OCI-LY1 (cell line): ENCODE measurements around the gene PHAX.
"Not testable (repeated sequence)": the region's sequence is repeated elsewhere in the genome, so short reads cannot be mapped to it uniquely, and the experiment has no call there.

Experiments
- H2AFZ ChIP-seq: fragments of 200-600 bp; sonication (generic), shearing (Covaris generic); 2 replicates; pipeline ENCODE4 v1.6.0; 2014; ENCODE audit warnings: antibody characterized with exemption, mild to moderate bottlenecking, low read length
- H3F3A ChIP-seq: fragments of 200-600 bp; sonication (generic), shearing (Covaris generic); 2 replicates; pipeline ENCODE4 v1.6.0; 2014; ENCODE audit warnings: mild to moderate bottlenecking, antibody characterized with exemption, low read length, moderate library complexity; ENCODE audit not compliant: insufficient read depth
- H3K27ac ChIP-seq: fragments of 200-600 bp; sonication (generic); 2 replicates; pipeline ENCODE4 v1.5.1; 2014; ENCODE audit warnings: low read length, mixed run types, mild to moderate bottlenecking, low read depth; ENCODE audit not compliant: poor library complexity, severe bottlenecking
- H3K27me3 ChIP-seq: fragments of 200-600 bp; sonication (generic); 2 replicates; pipeline ENCODE4 v1.6.0; 2014; ENCODE audit warnings: antibody characterized with exemption, mild to moderate bottlenecking, low read length, moderate library complexity; ENCODE audit not compliant: insufficient read depth
- H3K36me3 ChIP-seq: fragments of 200-600 bp; sonication (generic); 2 replicates; pipeline ENCODE4 v1.6.1; 2014; ENCODE audit warnings: mild to moderate bottlenecking, antibody characterized with exemption, low read length, moderate library complexity, mixed read lengths; ENCODE audit not compliant: insufficient read depth
- H3K4me1 ChIP-seq: fragments of 200-600 bp; sonication (generic); 2 replicates; pipeline ENCODE4 v1.5.1; 2014; ENCODE audit warnings: mild to moderate bottlenecking, low read length, moderate library complexity; ENCODE audit not compliant: insufficient read depth, severe bottlenecking
- H3K4me2 ChIP-seq: fragments of 200-600 bp; sonication (generic), shearing (Covaris generic); 2 replicates; pipeline ENCODE4 v1.6.1; 2014; ENCODE audit warnings: low read length
- H3K4me3 ChIP-seq: fragments of 200-600 bp; sonication (generic); 2 replicates; pipeline ENCODE4 v1.5.1; 2014; ENCODE audit warnings: low read length, low read depth, mild to moderate bottlenecking, mixed read lengths; ENCODE audit not compliant: poor library complexity, severe bottlenecking
- H3K79me2 ChIP-seq: fragments of 200-600 bp; shearing (Covaris generic); 2 replicates; pipeline ENCODE4 v1.6.1; 2016; ENCODE audit warnings: mixed run types, low read length, mixed read lengths; ENCODE audit not compliant: insufficient read depth
- H3K9ac ChIP-seq: fragments of 200-600 bp; sonication (generic), shearing (Covaris generic); 2 replicates; pipeline ENCODE4 v1.6.1; 2014; ENCODE audit warnings: mild to moderate bottlenecking, low read length, mixed read lengths
- H3K9me2 ChIP-seq: fragments of 200-600 bp; sonication (generic), shearing (Covaris generic); 2 replicates; pipeline ENCODE4 v1.6.1; 2014; ENCODE audit warnings: low read depth, mild to moderate bottlenecking, low read length, mixed read lengths
- H3K9me3 ChIP-seq: fragments of 200-600 bp; shearing (Covaris generic); 2 replicates; pipeline ENCODE4 v1.6.1; 2014; ENCODE audit warnings: low read length, mixed read lengths
- H4K20me1 ChIP-seq: fragments of 200-600 bp; sonication (generic), shearing (Covaris generic); 2 replicates; pipeline ENCODE4 v1.6.0; 2016; ENCODE audit warnings: mild to moderate bottlenecking, low read length; ENCODE audit not compliant: insufficient read depth
- CTCF ChIP-seq: fragments of 200-600 bp; sonication (generic), shearing (Covaris generic); IDR thresholded peaks from 2 replicates; pipeline ENCODE4 v1.5.1; 2017; ENCODE audit warnings: mild to moderate bottlenecking, antibody characterized with exemption, low read length, moderate library complexity, mixed read lengths
- EZH2 ChIP-seq: fragments of 200-600 bp; sonication (generic), shearing (Covaris generic); IDR thresholded peaks from 2 replicates; pipeline ENCODE4 v1.8.0; 2017; ENCODE audit warnings: borderline replicate concordance, mixed run types, mild to moderate bottlenecking, antibody characterized with exemption, low read length, moderate library complexity, mixed read lengths

The PHAX gene

GRCh38 chr5:126600631-126601511, at the start of gene PHAX:
Gene PHAX, plus strand, starts transcription at chr5:126600947. Its CDS starts 16 bp downstream, at chr5:126600963.
- Histone ChIP-seq H3F3A (no peaks in the 10 kb centered on the region), H3K27me3 (no peaks in the 10 kb centered on the region)
- TF ChIP-seq CTCF: peak; percentile 87
- TF ChIP-seq EZH2: no peak

GRCh38 chr5:126552614-126553013, 48.1 kb upstream of the PHAX start:
- Histone ChIP-seq H4K20me1 (no peaks in the 10 kb centered on the region), H3K79me2 (no peaks in the 10 kb centered on the region), H3K4me1 (no peaks in the 10 kb centered on the region), H3K4me2 (no peak overlapping the region), H3K9me3 (no peaks in the 10 kb centered on the region), H3K9me2 (no peaks in the 10 kb centered on the region), H2AFZ (no peak overlapping the region), H3K36me3 (no peaks in the 10 kb centered on the region), H3K9ac (no peak overlapping the region), H3K27ac (no peak overlapping the region), H3K4me3 (no peak overlapping the region), H3F3A (no peaks in the 10 kb centered on the region), H3K27me3 (no peaks in the 10 kb centered on the region)
- no peak for TF ChIP-seq EZH2
- no peak for TF ChIP-seq CTCF

More at GRCh38 chr5:126600631-126601511, at the start of gene PHAX:
- no peaks in the 10 kb centered on the region for H4K20me1 ChIP-seq
- peaks cover 24% of the 10 kb centered on the region for H3K36me3 ChIP-seq
- peak within 1 kb of the TSS; percentile 98 for H2AFZ ChIP-seq
- no peaks in the 10 kb centered on the region for H3K9me3 ChIP-seq
- peak within 1 kb of the TSS; percentile 100 for H3K4me2 ChIP-seq
- peak within 1 kb of the TSS; percentile 99 for H3K4me3 ChIP-seq
- H3K27ac ChIP-seq: peak within 1 kb of the TSS; percentile 28
- no peaks in the 10 kb centered on the region for H3K9me2 ChIP-seq
- H3K4me1 ChIP-seq: peaks cover 22% of the 10 kb centered on the region
- H3K79me2 ChIP-seq: peaks cover 42% of the 10 kb centered on the region
- peak within 1 kb of the TSS; percentile 98 for H3K9ac ChIP-seq

GRCh38 chr5:126555101-126555500, 45.6 kb upstream of the PHAX start:
- not testable (repeated sequence) for H3K36me3 ChIP-seq, H3K4me3 ChIP-seq, H3K27me3 ChIP-seq, H4K20me1 ChIP-seq, H3K4me1 ChIP-seq, H3K4me2 ChIP-seq, H3K27ac ChIP-seq, H3K79me2 ChIP-seq, H3K9me2 ChIP-seq, H3F3A ChIP-seq, H2AFZ ChIP-seq, H3K9ac ChIP-seq, H3K9me3 ChIP-seq

- no peaks in the 10 kb centered on the region for H3K27me3 ChIP-seq
- H3K9me3 ChIP-seq: no peaks in the 10 kb centered on the region
- no peaks in the 10 kb centered on the region for H3K4me1 ChIP-seq
- H3K36me3 ChIP-seq: no peaks in the 10 kb centered on the region
- H3K4me3 ChIP-seq: no peak overlapping the region
- no peak overlapping the region for H2AFZ ChIP-seq
- H4K20me1 ChIP-seq: no peaks in the 10 kb centered on the region
- no peak overlapping the region for H3K27ac ChIP-seq
- no peak overlapping the region for H3K4me2 ChIP-seq
- no peaks in the 10 kb centered on the region for H3F3A ChIP-seq
- TF ChIP-seq EZH2: no peak
- TF ChIP-seq CTCF: no peak
- no peaks in the 10 kb centered on the region for H3K79me2 ChIP-seq
- no peaks in the 10 kb centered on the region for H3K9me2 ChIP-seq
- H3K9ac ChIP-seq: no peak overlapping the region
Observed at GRCh38 chr5:126561908-126562307, 38.8 kb upstream of the PHAX start.
